DOHH2 (cell line): Measurements from ENCODE around the gene PDILT.

Experiments used
- EZH2phosphoT487 ChIP-seq: fragments of 200-600 bp; sonication (generic); IDR thresholded peaks from 2 replicates; pipeline ENCODE4 v1.6.1; 2017; ENCODE audit warnings: borderline replicate concordance, mild to moderate bottlenecking, antibody characterized with exemption, low read length, moderate library complexity, mixed read lengths
- TF ChIP-seq, protein P1 (sequence below): fragments of 200-600 bp; sonication (generic); IDR thresholded peaks from one replicate; pipeline ENCODE4 v1.5.1; 2014; ENCODE audit warnings: antibody characterized with exemption, mild to moderate bottlenecking, low read depth, low read length; ENCODE audit not compliant: poor library complexity, severe bottlenecking

DNA sequence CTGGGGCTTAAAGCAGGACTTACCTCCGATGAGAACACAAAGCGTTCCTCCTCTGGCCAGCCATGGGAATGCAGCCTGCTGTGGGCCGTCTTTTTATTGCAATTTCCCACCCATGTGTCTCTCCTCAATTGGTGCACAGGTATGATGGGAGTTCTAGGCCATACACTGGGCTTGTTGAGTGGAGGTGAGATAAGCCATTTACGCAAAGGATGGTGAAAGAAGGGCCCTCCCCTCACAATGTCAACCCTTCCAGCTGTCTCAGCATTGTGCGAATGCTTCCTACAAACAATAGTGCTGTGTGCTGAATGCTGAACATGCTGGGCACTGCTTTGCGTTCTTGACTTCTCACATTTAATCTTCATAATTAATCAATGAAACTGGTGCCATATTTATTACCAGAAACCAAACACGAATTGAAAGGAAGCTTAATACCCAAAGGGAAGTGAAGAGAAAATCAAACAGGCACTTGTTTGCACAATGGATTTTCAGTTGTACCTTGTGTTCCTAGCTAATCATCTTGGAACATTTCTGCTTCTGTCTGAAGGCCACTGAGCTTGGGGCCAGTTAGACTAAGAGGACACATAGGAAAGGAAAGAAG lies 77.0 kb downstream of the PDILT start, which contains the start of gene GP2:
- TF ChIP-seq, protein P1, sequence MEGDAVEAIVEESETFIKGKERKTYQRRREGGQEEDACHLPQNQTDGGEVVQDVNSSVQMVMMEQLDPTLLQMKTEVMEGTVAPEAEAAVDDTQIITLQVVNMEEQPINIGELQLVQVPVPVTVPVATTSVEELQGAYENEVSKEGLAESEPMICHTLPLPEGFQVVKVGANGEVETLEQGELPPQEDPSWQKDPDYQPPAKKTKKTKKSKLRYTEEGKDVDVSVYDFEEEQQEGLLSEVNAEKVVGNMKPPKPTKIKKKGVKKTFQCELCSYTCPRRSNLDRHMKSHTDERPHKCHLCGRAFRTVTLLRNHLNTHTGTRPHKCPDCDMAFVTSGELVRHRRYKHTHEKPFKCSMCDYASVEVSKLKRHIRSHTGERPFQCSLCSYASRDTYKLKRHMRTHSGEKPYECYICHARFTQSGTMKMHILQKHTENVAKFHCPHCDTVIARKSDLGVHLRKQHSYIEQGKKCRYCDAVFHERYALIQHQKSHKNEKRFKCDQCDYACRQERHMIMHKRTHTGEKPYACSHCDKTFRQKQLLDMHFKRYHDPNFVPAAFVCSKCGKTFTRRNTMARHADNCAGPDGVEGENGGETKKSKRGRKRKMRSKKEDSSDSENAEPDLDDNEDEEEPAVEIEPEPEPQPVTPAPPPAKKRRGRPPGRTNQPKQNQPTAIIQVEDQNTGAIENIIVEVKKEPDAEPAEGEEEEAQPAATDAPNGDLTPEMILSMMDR, result no peak
- TF ChIP-seq EZH2phosphoT487, result no peak
